Fibroblast of skin of right quadriceps (primary cell): ENCODE measurements around the gene CDC42EP4.

ENCODE experiments used
- DNase-seq: peaks from one replicate; pipeline ENCODE4 v3.0.0-alpha.2; 2013

The CDC42EP4 gene

GRCh38 chr17:73247726-73248125 is 64.1 kb downstream of the CDC42EP4 start:
- no peak for DNase-seq

- DNase-seq, result no peak
Observed at GRCh38 chr17:73240561-73240960, 71.2 kb downstream of the CDC42EP4 start.

- no peak for DNase-seq
Observed at GRCh38 chr17:73237714-73238113, 74.1 kb downstream of the CDC42EP4 start.

GRCh38 chr17:73234736-73235135 is 77.1 kb downstream of the CDC42EP4 start:
- DNase-seq, result no peak
